Measurements from ENCODE around the gene CNPY2. TPM values are rescaled to one million over a fixed set of nuclear protein-coding genes. Genes with fewer than 3 reads are reported as not detected.
A peak's percentile ranks its signal among the peaks of the same experiment; 100 is the strongest.
"Not testable (repeated sequence)": the region's sequence is repeated elsewhere in the genome, so short reads cannot be mapped to it uniquely, and the experiment has no call there.

Gene CNPY2
- polyA plus RNA-seq (ENCODE audit: insufficient read length in 4 of 4): 100 to 1,000 TPM in 3 of 4 donors, 10 to 100 TPM in 1; 95.9 to 159 (median 151) TPM

DNA sequence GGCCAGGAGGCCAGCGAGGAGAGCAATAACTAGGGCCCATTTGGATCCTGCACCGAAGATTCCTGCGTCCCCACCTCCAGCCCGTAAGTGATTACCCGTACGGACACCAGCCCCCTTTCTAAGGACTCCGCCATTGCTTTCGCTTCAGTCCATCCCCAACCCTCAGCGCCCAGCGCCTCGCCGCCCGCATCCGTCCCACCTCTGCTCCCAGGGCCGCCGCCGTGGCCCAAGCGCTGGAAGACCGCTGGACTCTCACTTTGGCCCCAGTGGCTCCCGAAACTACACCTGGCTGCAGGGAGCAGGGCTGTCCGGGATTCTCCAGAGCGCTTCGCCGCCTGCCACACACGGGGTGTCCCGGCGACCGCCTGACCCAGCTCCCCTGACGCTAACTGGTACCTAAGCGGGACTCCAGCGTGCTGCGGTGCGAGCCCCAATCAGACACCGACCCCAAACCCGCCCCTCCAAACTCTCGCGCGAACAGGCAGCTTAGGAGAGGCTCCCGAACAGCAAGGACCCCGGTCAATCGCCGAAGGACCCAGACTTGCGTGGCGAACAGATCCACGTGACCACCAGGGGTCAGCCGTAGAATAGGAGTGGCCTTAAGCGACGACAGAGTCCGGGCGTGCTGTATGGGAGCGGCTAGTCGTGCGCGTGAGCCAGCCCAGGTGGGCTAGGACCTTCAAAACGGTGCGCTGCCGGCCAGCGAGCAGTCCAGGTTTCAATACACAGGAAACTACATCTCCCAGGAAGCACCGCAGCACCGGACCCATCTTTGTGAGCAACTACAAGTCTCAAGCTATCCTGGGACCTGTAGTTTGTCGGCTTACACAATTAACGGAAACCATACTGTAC lies at the start of gene CNPY2:
TSS of gene CNPY2 (minus strand) at position 367 of the 852 bp plus-strand sequence. CDS start 771 bp downstream, outside the sequence.
- peak; percentile 91 to 93 (median 92) for DNase-seq (ENCODE audit: low read depth in 4 of 4, low spot score in 3 of 4)

DNA sequence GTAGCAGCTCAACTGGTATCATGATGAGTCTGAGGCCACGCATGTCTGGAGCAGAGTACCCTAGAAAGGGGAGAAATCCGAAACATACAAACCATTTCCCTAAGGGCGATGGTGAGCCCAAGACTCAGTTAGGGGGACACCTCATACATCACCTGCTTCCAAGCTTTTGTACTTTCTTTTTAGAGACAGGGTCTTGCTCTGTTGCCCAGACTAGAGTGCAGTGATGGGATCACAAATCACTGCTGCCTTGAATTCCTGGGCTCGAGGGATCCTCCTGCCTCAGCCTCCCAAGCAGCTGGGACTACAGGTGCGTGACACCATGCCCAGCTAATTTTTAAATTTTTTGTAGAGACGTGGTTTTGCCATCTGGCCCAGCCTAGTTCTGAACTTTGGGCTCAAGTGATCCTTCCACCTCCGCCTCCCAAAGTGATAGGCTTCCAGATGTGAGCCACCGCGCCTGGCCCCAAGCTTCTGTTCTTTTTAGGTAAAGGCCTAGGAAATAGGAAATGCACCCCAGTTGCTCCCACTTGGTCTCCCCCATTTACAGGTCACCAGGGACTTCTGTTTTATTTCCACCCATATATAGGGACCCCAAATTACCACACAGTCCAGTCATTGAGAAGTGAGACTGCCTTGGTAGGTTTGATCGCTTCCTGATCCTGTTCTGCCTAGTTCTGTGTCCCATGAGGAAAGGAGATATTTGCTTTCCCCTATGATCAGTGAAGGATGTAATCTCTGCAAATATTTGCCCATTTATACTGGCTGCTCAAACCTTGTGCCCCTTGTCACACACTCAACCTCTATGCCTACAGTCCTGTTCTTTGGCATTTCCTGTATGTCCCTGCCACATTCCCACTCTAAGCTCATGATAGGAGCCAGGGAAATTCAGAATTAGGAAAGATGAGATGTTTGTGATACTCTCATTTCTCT lies 46.6 kb upstream of the CNPY2 start, which contains the start of gene APOF:
TSS of gene APOF (minus strand) at position 728 of the 930 bp plus-strand sequence. CDS start at position 616, 112 bp downstream.
- DNase-seq (ENCODE audit: low read depth in 4 of 4, low spot score in 3 of 4): no peak

DNA sequence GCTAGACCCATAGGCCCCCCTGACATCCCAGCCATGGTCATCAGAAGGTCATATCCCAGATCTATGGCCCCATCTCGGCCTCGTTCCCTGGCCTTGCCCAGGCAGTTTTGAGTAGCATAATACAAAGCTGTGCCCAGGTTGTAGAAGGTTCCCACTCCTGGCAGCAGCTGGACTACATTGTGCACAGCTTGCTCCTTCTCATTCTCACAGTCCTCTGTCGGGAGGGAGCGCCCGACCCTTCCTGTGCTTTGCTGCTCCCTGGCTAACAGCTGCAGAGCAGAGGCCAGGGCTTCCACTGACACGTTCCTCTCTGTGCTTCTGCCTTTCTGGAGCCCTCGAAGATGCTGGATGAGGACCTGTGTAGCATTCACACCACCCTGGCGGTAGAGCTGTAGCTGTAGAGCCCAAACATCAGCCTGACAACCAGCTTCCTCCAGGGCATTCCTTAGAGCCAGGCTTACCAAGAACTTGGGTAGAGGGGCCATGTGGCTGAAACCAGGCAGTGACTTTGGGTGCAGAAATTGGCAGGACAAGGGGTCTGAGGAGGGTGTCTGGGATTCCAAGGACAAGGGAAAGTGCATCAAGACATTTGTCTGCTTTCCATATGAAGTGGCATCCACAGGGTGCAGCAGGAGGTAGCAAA lies 45.8 kb upstream of the CNPY2 start:
- no peak for DNase-seq (ENCODE audit: low read depth in 4 of 4, low spot score in 3 of 4)

DNA sequence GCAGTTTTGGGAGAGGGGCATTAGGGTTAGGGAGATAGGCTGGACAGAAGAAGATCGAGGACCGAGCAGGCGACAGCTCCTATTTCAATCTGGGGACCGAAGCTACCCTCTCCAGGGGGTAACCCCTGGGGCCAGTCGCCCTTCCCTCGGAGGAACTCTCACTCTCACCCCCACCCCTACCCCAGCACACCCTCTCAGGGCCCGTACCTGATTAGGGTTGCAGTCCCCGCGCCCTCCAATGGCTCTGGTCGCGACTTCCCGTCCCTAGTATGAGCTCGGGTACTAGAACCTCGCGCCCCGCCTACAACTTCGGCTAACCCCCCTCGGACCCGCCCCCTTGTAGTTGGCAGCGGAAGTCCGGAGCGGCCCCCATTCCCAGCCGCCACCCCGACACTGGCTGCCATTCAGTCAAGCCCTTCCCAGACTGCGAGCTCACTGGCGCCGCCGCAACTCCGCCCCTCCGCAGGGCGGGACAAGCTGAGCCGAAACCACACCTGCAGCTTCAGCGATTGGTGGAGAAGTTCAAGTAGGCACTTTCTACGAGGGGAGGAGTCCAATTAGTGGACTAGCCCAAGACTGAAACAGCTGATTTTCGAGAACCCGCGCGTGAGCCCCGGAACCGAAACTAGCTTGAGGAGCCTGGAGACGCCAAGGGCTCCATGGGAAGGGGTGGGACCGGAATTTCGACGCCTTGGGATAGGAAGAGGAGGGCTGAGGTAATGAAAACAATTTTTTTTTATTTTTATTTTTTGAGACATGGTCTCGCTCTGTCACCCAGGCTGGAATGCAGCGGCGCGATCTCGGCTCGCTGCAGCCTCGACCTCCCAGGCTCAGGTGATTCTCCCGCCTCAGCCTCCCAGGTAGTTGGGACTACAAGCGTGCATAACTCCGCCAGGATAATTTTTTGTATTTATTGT lies 44.3 kb upstream of the CNPY2 start, which contains the start of gene STAT2:
TSS of gene STAT2 (minus strand) at position 257 of the 917 bp plus-strand sequence. CDS start 3,536 bp downstream, outside the sequence.
- peak; percentile 97 to 100 (median 99) for DNase-seq (ENCODE audit: low read depth in 4 of 4, low spot score in 3 of 4)

DNA sequence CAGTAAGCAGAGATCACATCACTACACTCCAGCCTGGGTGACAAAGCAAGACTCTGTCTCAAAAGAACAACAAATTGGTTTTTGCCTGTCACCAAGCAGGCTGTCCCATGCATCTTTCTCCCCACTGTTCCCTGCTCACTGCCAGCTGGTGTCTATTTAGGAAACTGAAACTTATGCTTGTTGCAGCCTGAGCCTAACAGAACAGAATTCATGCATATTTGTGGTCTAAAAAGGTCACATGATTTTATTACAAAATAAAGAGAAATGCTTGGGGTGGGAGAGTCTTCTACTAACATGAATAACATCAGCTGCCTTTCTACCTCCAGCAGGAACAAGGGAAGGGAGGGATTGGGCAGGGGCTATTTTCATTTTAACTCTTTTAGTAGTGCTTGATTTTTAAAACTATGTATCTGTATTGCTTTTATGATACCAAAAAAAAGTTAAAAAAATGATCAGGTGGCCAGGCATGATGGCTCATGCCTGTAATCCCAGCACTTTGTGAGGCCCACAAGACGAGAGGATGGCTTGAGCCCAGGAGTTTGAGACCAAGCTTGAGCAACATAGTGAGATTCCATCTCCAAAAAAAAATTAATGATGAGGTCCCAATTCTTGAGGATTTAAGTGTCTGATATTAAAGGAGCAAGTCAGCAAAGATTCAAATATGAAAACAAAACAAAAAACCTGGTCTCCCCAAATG lies 43.2 kb upstream of the CNPY2 start:
- DNase-seq (ENCODE audit: low read depth in 4 of 4, low spot score in 3 of 4): no peak

DNA sequence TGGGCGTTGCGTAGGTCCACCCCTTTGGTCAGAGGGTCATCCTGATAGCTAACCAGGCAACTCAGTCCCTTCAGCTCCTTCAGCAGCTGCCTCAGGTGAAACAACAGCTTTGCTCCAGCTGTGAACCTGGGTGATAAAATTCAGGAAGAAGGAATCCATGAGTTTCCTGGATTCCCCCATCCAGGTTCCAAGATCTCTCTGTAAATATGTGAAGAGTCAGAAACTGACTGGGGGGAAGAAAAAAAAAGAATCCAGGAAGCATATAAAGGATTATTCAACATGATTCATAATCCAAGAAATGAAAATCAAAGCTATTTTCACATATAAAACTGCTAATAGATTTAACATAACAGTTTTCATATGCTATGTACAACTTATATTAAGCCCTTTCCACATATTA lies 35.5 kb upstream of the CNPY2 start:
- DNase-seq (ENCODE audit: low read depth in 4 of 4, low spot score in 3 of 4): no peak

DNA sequence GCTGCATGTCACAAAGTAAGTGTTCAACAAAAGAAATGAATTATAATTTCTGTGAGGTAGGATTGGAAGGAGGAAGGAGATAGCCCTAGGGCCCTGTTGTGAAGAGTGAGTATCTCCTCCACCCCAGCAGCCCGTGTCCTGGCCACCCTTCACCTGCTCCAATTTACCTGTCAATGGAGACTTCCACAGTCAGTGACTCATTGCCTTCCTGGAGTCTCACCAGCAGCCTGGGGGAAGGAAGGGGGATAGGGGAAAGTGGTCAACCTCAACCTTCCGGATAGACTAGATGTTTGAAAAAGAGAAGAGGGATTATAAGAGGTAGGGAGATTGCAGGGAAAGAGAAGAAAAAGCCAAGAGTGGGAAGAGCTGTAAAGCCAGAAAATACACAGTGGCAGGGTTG lies 34.9 kb upstream of the CNPY2 start:
- DNase-seq (ENCODE audit: low read depth in 4 of 4, low spot score in 3 of 4): no peak

DNA sequence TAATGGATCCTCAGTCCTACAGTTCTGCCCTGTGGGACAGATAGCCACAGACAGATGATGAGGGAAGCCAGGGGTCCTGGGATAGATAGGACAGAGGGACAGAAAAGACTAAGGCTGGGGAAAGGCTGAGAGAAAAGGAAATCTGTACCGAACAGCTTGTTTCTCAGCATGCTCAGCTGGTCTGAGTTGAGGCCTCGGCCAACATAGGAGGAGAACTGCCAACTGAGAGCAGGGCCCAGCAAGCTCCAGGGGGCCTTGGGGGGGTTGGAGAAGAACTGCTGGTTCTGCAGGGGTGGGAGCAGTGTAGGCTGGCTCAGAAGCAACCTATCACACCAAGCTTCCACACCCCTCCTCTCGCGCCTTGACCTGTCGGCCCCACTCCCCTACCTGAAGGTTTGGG lies 33.0 kb upstream of the CNPY2 start:
- DNase-seq (ENCODE audit: low read depth in 4 of 4, low spot score in 3 of 4): no peak

DNA sequence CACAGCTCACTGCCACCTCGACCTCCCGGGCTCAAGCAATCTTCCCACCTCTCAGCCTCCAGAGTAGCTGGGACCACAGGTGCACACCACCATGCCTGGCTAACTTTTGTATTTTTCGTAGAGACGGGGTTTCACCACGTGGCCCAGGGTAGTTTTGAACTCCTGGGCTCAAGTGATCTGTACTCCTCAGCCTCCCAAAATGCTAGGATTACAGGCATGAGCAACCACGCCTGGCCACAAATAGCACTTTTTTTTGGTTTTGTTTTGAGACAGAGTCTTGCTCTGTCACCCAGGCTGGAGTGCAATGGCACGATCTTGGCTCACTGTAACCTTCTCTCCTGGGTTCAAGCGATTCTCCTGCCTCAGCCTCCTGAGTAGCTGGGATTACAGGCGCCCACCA lies 31.5 kb upstream of the CNPY2 start:
- DNase-seq (ENCODE audit: low read depth in 4 of 4, low spot score in 3 of 4): not testable (repeated sequence)

DNA sequence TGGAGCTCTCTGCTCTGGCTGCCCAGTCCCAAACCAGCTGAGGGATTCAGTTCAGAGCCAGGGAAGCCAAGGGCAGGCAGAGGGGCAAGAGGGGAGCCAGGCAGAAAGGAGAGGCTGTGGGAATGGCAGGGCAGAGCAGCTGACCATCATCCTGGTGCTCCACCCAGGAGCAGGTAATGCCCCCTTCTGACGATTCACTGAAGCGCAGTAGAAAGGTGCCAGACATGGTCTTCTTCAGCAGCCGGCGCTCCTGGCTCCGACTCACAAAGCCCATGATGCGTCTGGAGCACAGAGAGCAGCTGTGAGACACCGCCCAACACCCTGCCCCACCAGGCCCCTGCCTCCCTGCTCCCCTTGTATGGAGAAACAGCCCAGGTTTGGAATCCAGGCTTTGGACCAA lies 30.9 kb upstream of the CNPY2 start:
- no peak for DNase-seq (ENCODE audit: low read depth in 4 of 4, low spot score in 3 of 4)

DNA sequence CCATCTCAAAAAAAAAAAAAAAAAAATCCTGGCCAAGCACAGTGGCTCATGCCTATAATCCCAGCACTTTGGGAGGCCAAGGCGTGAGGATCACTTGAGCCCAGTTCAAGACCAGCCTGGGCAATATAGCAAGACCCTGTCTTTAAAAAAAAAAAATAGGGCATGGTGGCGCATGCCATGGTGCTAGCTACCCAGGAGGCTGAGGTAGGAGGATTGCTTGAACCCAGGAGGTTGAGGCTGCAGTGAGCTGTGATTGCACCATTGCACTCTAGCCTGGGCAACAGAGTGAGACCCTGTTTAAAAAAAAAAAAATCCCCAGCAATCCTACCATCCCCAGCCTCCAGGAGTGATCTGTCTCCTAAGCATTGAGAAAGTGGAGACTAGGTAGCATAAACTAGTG lies 26.5 kb upstream of the CNPY2 start:
- DNase-seq (ENCODE audit: low read depth in 4 of 4, low spot score in 3 of 4): not testable (repeated sequence)

DNA sequence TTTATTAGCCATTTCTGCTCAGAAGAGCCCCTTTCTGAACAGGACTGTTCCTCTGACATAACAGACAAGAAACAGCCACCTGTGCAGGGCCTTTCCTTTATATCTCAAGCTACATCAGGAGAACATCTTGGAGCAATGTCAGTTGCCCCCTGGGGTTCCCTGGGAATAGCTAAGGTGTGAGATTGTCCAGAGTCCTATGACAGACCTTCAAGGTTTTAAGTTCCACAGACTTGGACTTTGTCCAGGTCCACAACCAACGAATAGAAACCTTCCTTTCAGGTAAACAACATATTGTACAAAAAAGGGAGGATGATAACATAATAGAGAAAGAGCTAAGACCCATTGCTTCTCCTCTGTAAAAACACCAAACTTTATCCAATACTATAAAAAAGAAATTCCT lies 25.8 kb upstream of the CNPY2 start:
- DNase-seq (ENCODE audit: low read depth in 4 of 4, low spot score in 3 of 4): no peak

DNA sequence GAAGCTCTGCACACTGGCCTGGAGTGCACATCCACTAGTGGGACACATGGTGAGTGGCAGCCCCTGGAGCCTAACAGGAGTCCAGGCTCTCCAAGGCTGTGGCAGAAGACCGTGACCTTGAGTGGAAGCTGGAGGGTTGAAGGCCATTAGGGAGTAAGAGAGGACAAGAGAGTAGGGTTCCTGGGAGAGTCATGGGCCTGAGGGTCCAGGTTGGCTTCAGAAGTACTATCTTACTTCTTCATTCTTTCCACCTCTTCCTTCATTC lies 23.3 kb upstream of the CNPY2 start:
- DNase-seq (ENCODE audit: low read depth in 4 of 4, low spot score in 3 of 4): no peak

DNA sequence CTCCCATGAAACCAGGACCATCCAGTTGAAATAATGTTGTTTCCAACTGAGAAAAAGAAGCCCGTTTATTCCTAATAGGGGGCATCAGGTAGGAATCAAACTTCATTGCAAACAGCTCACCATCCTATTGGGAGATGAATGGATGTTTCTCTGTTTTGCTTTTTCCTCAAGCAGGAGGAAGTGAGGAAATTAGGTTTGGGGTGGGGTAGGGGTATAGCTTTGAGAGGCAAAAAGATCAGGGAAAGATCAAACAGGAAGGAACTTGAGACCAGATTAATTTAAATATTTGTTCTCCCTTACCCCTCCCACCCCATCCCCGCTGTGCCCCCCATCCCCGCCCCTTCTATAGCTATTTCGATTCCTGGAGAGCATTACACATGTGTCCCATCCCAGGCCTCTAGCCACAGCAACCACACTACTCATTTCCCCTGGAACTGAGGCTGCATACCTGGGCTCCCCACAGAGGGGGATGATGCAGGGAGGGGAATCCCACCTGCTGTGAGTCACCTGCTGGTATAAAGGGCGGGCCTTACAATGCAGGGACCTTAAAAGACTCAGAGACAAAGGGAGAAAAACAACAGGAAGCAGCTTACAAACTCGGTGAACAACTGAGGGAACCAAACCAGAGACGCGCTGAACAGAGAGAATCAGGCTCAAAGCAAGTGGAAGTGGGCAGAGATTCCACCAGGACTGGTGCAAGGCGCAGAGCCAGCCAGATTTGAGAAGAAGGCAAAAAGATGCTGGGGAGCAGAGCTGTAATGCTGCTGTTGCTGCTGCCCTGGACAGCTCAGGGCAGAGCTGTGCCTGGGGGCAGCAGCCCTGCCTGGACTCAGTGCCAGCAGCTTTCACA lies 22.7 kb upstream of the CNPY2 start, which contains the start of gene IL23A:
TSS of gene IL23A (plus strand) at position 577 of the 850 bp plus-strand sequence. CDS start at position 738, 161 bp downstream.
- no peak for DNase-seq (ENCODE audit: low read depth in 4 of 4, low spot score in 3 of 4)

DNA sequence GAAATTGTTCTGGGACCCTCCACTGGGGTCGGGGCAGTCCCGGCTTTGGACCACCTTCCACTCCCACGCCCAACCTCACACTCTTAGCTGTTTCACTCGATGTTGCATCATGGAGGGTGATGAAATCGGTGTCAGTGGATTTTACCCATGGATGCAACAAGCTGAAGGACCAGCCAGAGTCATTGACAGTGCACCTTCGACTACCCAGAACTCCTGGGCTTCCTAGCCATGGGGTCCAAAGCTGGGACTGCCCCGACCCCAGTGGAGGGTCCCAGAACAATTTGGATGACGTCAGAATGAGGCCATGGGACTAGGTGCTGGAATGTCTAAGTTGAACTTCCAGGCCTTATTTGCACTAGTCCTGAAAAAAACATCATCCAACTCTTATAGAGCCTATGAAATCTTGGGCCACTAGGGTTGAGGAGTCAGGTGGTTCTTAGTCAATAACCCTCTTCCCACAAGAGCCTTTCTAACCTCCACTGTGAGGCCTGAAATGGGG lies 22.0 kb upstream of the CNPY2 start:
- no peak for DNase-seq (ENCODE audit: low read depth in 4 of 4, low spot score in 3 of 4)

DNA sequence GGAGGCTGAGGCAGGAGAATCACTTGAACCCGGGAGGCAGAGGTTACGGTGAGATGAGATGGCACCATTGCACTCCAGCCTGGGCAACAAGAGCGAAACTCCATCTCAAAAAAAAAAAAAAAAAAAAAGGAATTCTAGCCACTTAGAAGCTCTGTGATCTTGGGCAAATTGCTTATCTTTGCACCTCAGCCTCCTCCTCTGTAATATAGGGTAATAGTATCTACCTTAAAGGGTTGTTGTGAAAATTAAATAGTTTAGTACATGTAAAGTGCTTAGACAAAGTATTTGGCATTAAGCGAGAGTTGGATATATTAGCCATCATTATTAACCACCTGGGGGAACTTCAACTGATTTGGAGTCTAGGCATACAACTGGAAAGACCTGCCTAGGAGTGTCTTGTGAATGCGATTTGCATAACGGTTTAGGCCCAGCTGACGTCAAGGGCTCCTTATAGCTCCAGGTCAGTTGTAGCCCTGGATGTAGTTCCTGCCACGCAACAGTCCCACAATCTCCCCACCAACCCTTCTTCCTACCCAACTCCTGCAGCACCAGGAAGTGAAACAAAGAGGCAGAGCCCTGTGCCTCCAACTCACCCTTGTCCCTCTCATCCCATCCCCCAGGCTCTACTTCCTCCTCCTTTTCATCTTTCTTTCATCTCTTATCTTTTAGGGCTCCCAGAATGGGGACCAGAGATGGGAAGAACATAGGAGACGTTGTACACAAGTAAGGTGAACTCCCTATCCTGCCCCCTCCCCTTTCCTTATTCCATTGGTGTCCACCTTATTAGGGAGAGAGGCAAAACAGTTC lies 20.8 kb upstream of the CNPY2 start:
- no peak for DNase-seq (ENCODE audit: low read depth in 4 of 4, low spot score in 3 of 4)

DNA sequence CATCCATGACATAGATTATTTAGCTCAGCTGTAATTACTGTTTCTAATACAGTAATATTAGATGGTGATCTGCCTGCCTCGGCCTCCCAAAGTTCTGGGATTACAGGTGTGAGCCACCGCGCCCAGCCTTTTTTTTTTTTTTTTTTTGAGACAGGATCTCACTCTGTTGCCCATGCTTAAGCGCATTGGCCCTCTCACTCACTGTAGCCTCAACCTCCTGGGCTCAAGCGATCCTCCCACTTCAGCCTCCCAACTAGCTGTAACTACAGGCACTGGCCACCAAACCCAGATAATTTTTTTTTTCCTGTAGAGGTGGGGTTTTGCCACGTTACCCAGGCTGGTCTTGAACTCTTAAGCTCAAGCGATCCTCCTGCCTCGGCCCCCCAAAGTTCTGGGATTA lies 19.7 kb upstream of the CNPY2 start:
- not testable (repeated sequence) for DNase-seq (ENCODE audit: low read depth in 4 of 4, low spot score in 3 of 4)
